OCI-LY7 (cell line): Measurements from ENCODE around the gene DNAJC25. TPM values are rescaled to one million over a fixed set of nuclear protein-coding genes. Genes with fewer than 3 reads are reported as not detected.

ENCODE experiments used
- BruUV-seq: library from RNA; stranded (reverse); fragments of 400-500 nt; replicated peaks from 2 replicates; lab custom pipeline; 2021; lab: Mats Ljungman, UMichigan
- CTCF ChIA-PET: fragments of 300-600 bp; sonication (Branson Sonifier 250); formaldehyde crosslinking; loops from one replicate; lab custom pipeline; 2022; ENCODE audit warnings: antibody characterized with exemption; ENCODE audit not compliant: unreplicated experiment; lab: Charles Lee
- POLR2A ChIA-PET: fragments of 300-600 bp; sonication (Branson Sonifier 250); formaldehyde crosslinking; loops from one replicate; lab custom pipeline; 2022; ENCODE audit warnings: antibody characterized with exemption; lab: Charles Lee
- DNase-seq: peaks from one replicate; pipeline ENCODE4 v3.0.0-alpha.2; 2015; ENCODE audit warnings: low spot score
- H2AFZ ChIP-seq: fragments of 200-600 bp; sonication (generic), shearing (Covaris generic); 2 replicates; pipeline ENCODE4 v1.6.1; 2014; ENCODE audit warnings: mild to moderate bottlenecking, antibody characterized with exemption, low read length, moderate library complexity
- H3K27ac ChIP-seq: fragments of 200-600 bp; sonication (generic); 2 replicates; pipeline ENCODE4 v1.5.1; 2014; ENCODE audit warnings: mixed run types, low read depth, mild to moderate bottlenecking, moderate library complexity, low read length, inconsistent platforms; ENCODE audit not compliant: poor library complexity, severe bottlenecking
- H3K36me3 ChIP-seq: fragments of 200-600 bp; sonication (generic); 2 replicates; pipeline ENCODE4 v1.6.1; 2014; ENCODE audit warnings: mild to moderate bottlenecking, antibody characterized with exemption, low read length, moderate library complexity, mixed read lengths; ENCODE audit not compliant: insufficient read depth
- H3K4me1 ChIP-seq: fragments of 200-600 bp; sonication (generic); 2 replicates; pipeline ENCODE4 v1.5.1; 2014; ENCODE audit warnings: mild to moderate bottlenecking, low read length; ENCODE audit not compliant: insufficient read depth, poor library complexity, severe bottlenecking
- H3K4me2 ChIP-seq: fragments of 200-600 bp; sonication (generic); 2 replicates; pipeline ENCODE4 v1.6.1; 2014; ENCODE audit warnings: mild to moderate bottlenecking, low read length
- H3K4me3 ChIP-seq: fragments of 200-600 bp; sonication (generic); 2 replicates; pipeline ENCODE4 v1.5.1; 2014; ENCODE audit warnings: mild to moderate bottlenecking, low read depth, low read length; ENCODE audit not compliant: poor library complexity, severe bottlenecking
- H3K79me2 ChIP-seq: fragments of 200-600 bp; sonication (generic); 2 replicates; pipeline ENCODE4 v1.6.1; 2016; ENCODE audit warnings: low read depth, mild to moderate bottlenecking, low read length, moderate library complexity, mixed read lengths; ENCODE audit not compliant: insufficient read depth
- H3K9me2 ChIP-seq: fragments of 200-600 bp; sonication (generic); 2 replicates; pipeline ENCODE4 v1.6.1; 2016; ENCODE audit warnings: mild to moderate bottlenecking, low read length, mixed read lengths; ENCODE audit not compliant: insufficient read depth
- H3K9me3 ChIP-seq: fragments of 200-600 bp; sonication (generic); 2 replicates; pipeline ENCODE4 v1.6.1; 2014; ENCODE audit warnings: mild to moderate bottlenecking, mixed run types, low read length, mixed read lengths
- H4K20me1 ChIP-seq: fragments of 200-600 bp; sonication (generic); 2 replicates; pipeline ENCODE4 v1.6.1; 2014; ENCODE audit warnings: mild to moderate bottlenecking, antibody characterized with exemption, low read length, moderate library complexity, mixed read lengths; ENCODE audit not compliant: insufficient read depth
- EZH2phosphoT487 ChIP-seq: fragments of 200-600 bp; sonication (generic); IDR thresholded peaks from 2 replicates; pipeline ENCODE4 v1.6.1; 2018; ENCODE audit warnings: low read depth, borderline replicate concordance, mild to moderate bottlenecking, mixed run types, antibody characterized with exemption, low read length, moderate library complexity, mixed read lengths
- intact Hi-C: fragments of 100-400 bp; cut with micrococcal nuclease; formaldehyde crosslinking; loops from one replicate; pipeline ENCODE4 v1.10.0; 2022; ENCODE audit not compliant: unreplicated experiment
- total RNA-seq, 2 experiments: library from RNA; depleted of rRNA in 1 of 2; stranded (reverse); fragments of >200 nt in 1 of 2; shearing (Covaris generic) in 1 of 2; gene quantifications; 2 replicates each; pipeline ENCODE4 v1.2.3, GENCODE V29; 2014 to 2022
- TF ChIP-seq, protein P1 (sequence below): fragments of 200-600 bp; sonication (generic); conservative IDR thresholded peaks from 2 replicates; pipeline ENCODE4 v1.5.1; 2014; ENCODE audit warnings: mild to moderate bottlenecking, antibody characterized with exemption, low read length, moderate library complexity, mixed read lengths

Gene DNAJC25
- total RNA-seq, 2 experiments from 2014 or later: 5.8 to 7.0 TPM

GRCh38 chr9:111696796-111697195 is 65.7 kb downstream of the DNAJC25 start:
- H3K9me2 ChIP-seq: no peaks in the 10 kb centered on the region
- POLR2A ChIA-PET: interaction anchor here (0.6 kb wide), 1 partner anchor 1010 kb away, joined by 4 read pairs; no protein-coding TSS in a partner anchor
- H2AFZ ChIP-seq: no peak overlapping the region
- H3K4me1 ChIP-seq: no peaks in the 10 kb centered on the region
- CTCF ChIA-PET: no interaction called here
- H4K20me1 ChIP-seq: no peaks in the 10 kb centered on the region
- H3K27ac ChIP-seq: no peak overlapping the region
- BruUV-seq: no TSS peak
- no peak for TF ChIP-seq EZH2phosphoT487
- TF ChIP-seq, protein P1, sequence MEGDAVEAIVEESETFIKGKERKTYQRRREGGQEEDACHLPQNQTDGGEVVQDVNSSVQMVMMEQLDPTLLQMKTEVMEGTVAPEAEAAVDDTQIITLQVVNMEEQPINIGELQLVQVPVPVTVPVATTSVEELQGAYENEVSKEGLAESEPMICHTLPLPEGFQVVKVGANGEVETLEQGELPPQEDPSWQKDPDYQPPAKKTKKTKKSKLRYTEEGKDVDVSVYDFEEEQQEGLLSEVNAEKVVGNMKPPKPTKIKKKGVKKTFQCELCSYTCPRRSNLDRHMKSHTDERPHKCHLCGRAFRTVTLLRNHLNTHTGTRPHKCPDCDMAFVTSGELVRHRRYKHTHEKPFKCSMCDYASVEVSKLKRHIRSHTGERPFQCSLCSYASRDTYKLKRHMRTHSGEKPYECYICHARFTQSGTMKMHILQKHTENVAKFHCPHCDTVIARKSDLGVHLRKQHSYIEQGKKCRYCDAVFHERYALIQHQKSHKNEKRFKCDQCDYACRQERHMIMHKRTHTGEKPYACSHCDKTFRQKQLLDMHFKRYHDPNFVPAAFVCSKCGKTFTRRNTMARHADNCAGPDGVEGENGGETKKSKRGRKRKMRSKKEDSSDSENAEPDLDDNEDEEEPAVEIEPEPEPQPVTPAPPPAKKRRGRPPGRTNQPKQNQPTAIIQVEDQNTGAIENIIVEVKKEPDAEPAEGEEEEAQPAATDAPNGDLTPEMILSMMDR: no peak
- H3K4me3 ChIP-seq: no peak overlapping the region
- H3K9me3 ChIP-seq: no peaks in the 10 kb centered on the region
- DNase-seq: no peak
- intact Hi-C loops: no loop called here
- H3K4me2 ChIP-seq: no peak overlapping the region
- no peaks in the 10 kb centered on the region for H3K36me3 ChIP-seq
- no peaks in the 10 kb centered on the region for H3K79me2 ChIP-seq

GRCh38 chr9:111700776-111701175 is 69.6 kb downstream of the DNAJC25 start:
- Histone ChIP-seq H3K27ac (no peak overlapping the region), H3K9me3 (no peaks in the 10 kb centered on the region), H3K9me2 (no peaks in the 10 kb centered on the region), H3K4me3 (no peak overlapping the region), H3K36me3 (no peaks in the 10 kb centered on the region), H4K20me1 (no peaks in the 10 kb centered on the region), H3K4me1 (no peaks in the 10 kb centered on the region), H3K4me2 (no peak overlapping the region), H3K79me2 (no peaks in the 10 kb centered on the region), H2AFZ (no peak overlapping the region)
- ChIA-PET POLR2A (no interaction called here), CTCF (no interaction called here)
- TF ChIP-seq EZH2phosphoT487: no peak
- TF ChIP-seq, protein P1: no peak
- no TSS peak for BruUV-seq
- intact Hi-C loops: no loop called here
- no peak for DNase-seq

Other genes with a start within 250 kb of the DNAJC25 start
- 41.0 and 47.3 TPM in 2 replicates for gene ECPAS, start 147.0 kb upstream of the DNAJC25 start, total RNA-seq (2014; rRNA removed; shearing (Covaris generic))
- 63.2 and 64.2 TPM in 2 replicates for gene ECPAS, start 147.0 kb upstream of the DNAJC25 start, total RNA-seq (2022)
- 0.06 and 0.23 TPM in 2 replicates for gene ZNF483, start 106.2 kb upstream of the DNAJC25 start, total RNA-seq (2014; rRNA removed; shearing (Covaris generic))
- 3.2 and 5.0 TPM in 2 replicates for gene ZNF483, start 106.2 kb upstream of the DNAJC25 start, total RNA-seq (2022)
- gene PTGR1, start 31.7 kb upstream of the DNAJC25 start, total RNA-seq (2014; rRNA removed; shearing (Covaris generic)): not detected in 2 replicates
- gene PTGR1, start 31.7 kb upstream of the DNAJC25 start, total RNA-seq (2022): not detected in 2 replicates
- gene GNG10, start 30.3 kb downstream of the DNAJC25 start, total RNA-seq (2014; rRNA removed; shearing (Covaris generic)): 6.2 and 10.4 TPM in 2 replicates
- gene GNG10, start 30.3 kb downstream of the DNAJC25 start, total RNA-seq (2022): 8.3 and 10.2 TPM in 2 replicates
- not detected in 2 replicates for gene SHOC1, start 163.6 kb downstream of the DNAJC25 start, total RNA-seq (2014; rRNA removed; shearing (Covaris generic))
- not detected in 2 replicates for gene SHOC1, start 163.6 kb downstream of the DNAJC25 start, total RNA-seq (2022)